Natural killer cell treated with Interleukin-12 subunit alpha and Interleukin-12 subunit beta and Interleukin-15 and Interleukin-18, amount 100 ng/mL, for 72 hours (primary cell): ENCODE data around the gene RESP18. TPM values are rescaled to one million over a fixed set of nuclear protein-coding genes. Genes with fewer than 3 reads are reported as not detected.

Experiments
- ATAC-seq, 2 donors: fragments of 150-1000 bp; cut with Tn5 transposase in 1 of 2; sonication (Bioruptor Pico), chemical (Tn5 transposase) in 1 of 2; 2 replicates each; pipeline ENCODE4 v1.10.0; 2021
- DNase-seq: peaks from one replicate; pipeline ENCODE4 v3.0.0; 2022; ENCODE audit warnings: low spot score
- H3K27ac Mint-ChIP-seq, 2 donors: 1 replicate in 1 of 2; 2 replicates in 1 of 2; pipeline ENCODE4 v1.8.0; 2022; ENCODE audit warnings: mixed read lengths in 2 of 2, mild to moderate bottlenecking in 1 of 2, moderate library complexity in 1 of 2
- H3K27me3 Mint-ChIP-seq, 2 donors: 1 replicate in 1 of 2; 2 replicates in 1 of 2; pipeline ENCODE4 v1.8.0; 2022; ENCODE audit warnings: mixed read lengths in 2 of 2
- H3K36me3 Mint-ChIP-seq: one replicate; pipeline ENCODE4 v1.8.0; 2022; ENCODE audit warnings: mixed read lengths
- H3K4me1 Mint-ChIP-seq, 2 donors: 1 replicate in 1 of 2; 2 replicates in 1 of 2; pipeline ENCODE4 v1.8.0; 2022; ENCODE audit warnings: low read depth in 2 of 2, mixed read lengths in 2 of 2, mild to moderate bottlenecking in 1 of 2
- H3K4me3 Mint-ChIP-seq: one replicate; pipeline ENCODE4 v1.8.0; 2022; ENCODE audit warnings: mixed read lengths
- H3K9me3 Mint-ChIP-seq: 2 replicates; pipeline ENCODE4 v1.8.0; 2022; ENCODE audit warnings: mixed read lengths
- total RNA-seq, 2 donors: library from RNA; stranded (reverse); gene quantifications; one replicate each; pipeline ENCODE4 v1.2.3, GENCODE V29; 2022

RESP18 gene
- total RNA-seq, 2 donors from 2014 or later = not detected

- Mint-ChIP-seq H3K27ac (no peak overlapping the region), H3K4me1 (no peaks in the 10 kb centered on the region), H3K36me3 (no peaks in the 10 kb centered on the region), H3K27me3 (peaks cover 43 to 60% of the 10 kb centered on the region in 2 donors), H3K9me3 (no peaks in the 10 kb centered on the region), H3K4me3 (no peak overlapping the region)
- DNase-seq (peak; percentile 80), ATAC-seq (peak; percentile 80 to 85)
Observed at GRCh38 chr2:219308142-219309101, 24.1 kb downstream of the RESP18 start.

DNA sequence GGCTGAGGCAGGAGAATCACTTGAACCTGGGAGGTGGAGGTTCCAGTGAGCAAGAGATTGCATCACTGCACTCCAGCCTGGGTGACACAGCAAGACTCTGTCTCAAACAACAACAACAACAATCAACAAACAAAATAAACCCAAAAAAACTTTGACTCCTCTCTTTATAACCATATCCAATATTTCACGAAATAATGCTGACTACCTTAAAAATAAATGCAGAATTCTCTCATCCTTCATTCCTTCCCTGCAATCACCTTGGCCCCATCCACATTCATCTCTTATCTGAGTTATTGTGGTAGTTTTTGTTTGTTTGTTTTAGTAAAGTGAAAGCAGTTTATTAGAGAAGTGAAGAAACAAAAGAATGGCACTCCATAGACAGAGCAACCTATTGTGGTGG lies 26.5 kb downstream of the RESP18 start:
- H3K27ac Mint-ChIP-seq = no peak overlapping the region
- H3K4me1 Mint-ChIP-seq = no peaks in the 10 kb centered on the region
- no peak for DNase-seq
- no peaks in the 10 kb centered on the region for H3K36me3 Mint-ChIP-seq
- no peak overlapping the region for H3K4me3 Mint-ChIP-seq
- H3K27me3 Mint-ChIP-seq = peaks cover 52 to 63% of the 10 kb centered on the region in 2 donors
- ATAC-seq = no peak
- no peaks in the 10 kb centered on the region for H3K9me3 Mint-ChIP-seq

DNA sequence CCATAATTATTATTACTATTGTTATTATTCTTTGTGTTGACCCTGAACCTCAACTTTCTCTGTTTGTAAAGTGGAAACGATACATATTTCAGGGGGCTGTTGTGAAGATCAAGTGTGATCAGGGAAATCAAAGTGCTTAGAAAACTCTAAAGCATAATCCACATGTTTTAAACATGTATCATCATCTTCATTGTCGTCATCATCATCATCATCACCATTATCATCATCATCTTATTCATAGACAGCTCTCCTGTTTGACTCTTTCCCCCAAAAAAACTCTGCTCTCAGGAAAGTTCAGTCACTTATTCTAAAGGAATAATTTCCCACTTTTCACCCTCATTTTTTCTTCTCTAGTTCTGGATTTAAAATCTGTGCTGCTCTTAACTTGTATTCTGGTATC lies 28.3 kb downstream of the RESP18 start:
- H3K36me3 Mint-ChIP-seq = no peaks in the 10 kb centered on the region
- H3K4me3 Mint-ChIP-seq = no peak overlapping the region
- H3K9me3 Mint-ChIP-seq = no peaks in the 10 kb centered on the region
- H3K27me3 Mint-ChIP-seq = peaks cover 44 to 51% of the 10 kb centered on the region in 2 donors
- ATAC-seq (no peak), DNase-seq (no peak)
- no peaks in the 10 kb centered on the region for H3K4me1 Mint-ChIP-seq
- no peak overlapping the region for H3K27ac Mint-ChIP-seq

GRCh38 chr2:219302412-219302968 lies 30.1 kb downstream of the RESP18 start:
- ATAC-seq = no peak
- Mint-ChIP-seq H3K36me3 (no peaks in the 10 kb centered on the region), H3K4me3 (no peak overlapping the region), H3K27me3 (peaks cover 36 to 47% of the 10 kb centered on the region in 2 donors), H3K9me3 (no peaks in the 10 kb centered on the region), H3K4me1 (no peaks in the 10 kb centered on the region), H3K27ac (no peak overlapping the region)
- no peak for DNase-seq

- H3K36me3 Mint-ChIP-seq = no peaks in the 10 kb centered on the region
- no peak overlapping the region for H3K27ac Mint-ChIP-seq
Observed at GRCh38 chr2:219300022-219300421, 32.5 kb downstream of the RESP18 start.

DNA sequence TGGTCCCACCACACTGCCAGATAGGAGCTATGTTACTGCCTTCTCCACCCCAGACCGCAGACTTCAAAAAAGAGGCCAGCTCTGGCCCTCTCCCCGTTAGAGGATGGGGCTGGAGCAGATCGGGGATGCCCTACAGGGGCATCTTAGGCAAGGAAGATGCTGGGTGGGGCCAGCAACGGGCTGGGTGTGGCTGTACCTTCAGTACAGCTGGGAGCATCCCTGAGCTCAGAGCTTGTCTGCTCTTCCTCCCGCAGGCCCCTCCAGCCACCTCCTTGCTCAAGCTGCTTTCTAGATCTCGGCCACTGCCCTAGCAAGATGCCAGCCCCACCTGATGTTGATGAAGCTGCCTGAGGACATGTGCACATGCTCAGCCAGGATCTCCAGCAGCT lies 33.2 kb downstream of the RESP18 start:
- DNase-seq = no peak
- Mint-ChIP-seq H3K27ac (no peak overlapping the region), H3K36me3 (no peaks in the 10 kb centered on the region), H3K9me3 (no peaks in the 10 kb centered on the region), H3K27me3 (peaks cover 16 to 19% of the 10 kb centered on the region in 2 donors), H3K4me3 (no peak overlapping the region), H3K4me1 (peaks cover 2 to 6% of the 10 kb centered on the region in 2 donors)
- no peak for ATAC-seq

More at GRCh38 chr2:219300022-219300421, 32.5 kb downstream of the RESP18 start:
- Mint-ChIP-seq H3K4me3 (no peak overlapping the region), H3K9me3 (no peaks in the 10 kb centered on the region), H3K4me1 (peaks cover 0 to 4% of the 10 kb centered on the region in 2 donors), H3K27me3 (peaks cover 22 to 26% of the 10 kb centered on the region in 2 donors)
- ATAC-seq = no peak
- DNase-seq = no peak

DNA sequence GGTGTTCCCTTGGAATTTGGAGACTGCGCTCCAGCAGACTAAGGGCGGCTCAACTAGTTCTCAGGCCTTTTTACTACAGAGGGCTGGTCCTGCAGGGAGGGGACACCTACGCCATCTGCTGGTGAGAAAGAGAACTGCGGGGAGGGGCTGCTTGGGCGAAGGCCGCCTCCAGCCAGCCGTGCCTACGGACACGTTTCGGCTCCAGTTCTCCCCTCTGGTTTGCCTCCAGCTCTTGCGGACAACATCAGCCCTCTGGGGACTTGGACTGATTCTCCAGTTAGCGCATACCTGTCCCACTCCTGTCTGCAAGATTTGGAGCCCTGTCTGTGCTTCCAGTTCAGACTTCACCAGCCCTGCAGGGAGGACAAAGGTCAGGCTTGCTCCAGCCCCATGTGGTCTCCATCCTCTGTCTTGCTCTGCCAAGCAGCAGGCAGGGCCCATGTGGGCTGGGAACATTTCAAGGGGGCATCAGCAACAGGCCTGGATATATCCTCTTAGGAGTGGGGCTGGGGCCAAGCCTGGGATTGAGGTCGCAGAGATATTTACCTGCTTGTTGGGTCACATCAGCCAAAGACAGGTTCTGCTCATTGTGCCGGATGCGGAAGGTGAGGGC lies 33.7 kb downstream of the RESP18 start:
- Mint-ChIP-seq H3K27ac (no peak overlapping the region), H3K27me3 (peaks cover 13 to 16% of the 10 kb centered on the region in 2 donors), H3K36me3 (no peaks in the 10 kb centered on the region), H3K4me1 (peaks cover 6 to 11% of the 10 kb centered on the region in 2 donors), H3K4me3 (no peak overlapping the region), H3K9me3 (no peaks in the 10 kb centered on the region)
- peak; percentile 69 to 73 for ATAC-seq
- peak; percentile 88 for DNase-seq

DNA sequence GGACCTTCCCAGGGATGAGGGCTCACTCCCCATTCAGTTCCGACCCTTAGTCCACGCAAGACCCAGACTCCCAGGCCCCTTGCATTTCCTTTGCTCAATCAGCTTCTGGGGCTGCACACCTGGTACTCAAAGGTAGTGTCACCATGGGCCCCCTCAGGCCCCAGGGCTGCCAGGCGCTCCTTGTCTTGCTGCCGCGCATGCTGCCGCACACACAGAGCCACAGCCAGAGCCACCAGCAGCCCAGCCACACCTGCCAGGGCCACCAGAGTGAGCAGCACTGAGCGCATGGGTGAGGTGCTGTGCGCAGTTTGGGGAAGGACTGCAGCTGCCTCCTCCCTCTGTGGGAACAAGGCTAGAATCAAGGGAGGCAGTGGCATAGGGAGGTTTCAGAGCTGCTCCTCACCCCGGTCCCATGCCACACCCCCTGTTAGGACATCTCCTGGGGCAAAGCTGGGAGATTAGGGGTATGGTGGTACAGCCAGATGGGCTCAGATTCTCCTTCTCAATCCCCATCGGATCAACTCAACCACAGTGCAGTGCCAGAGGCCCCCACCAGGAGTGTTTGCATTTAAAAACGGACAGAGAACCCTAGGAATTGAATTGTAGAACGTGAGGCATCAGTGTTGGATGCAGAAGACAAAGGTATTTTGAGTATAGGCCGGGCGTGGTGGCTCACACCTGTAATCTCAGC lies 34.6 kb downstream of the RESP18 start:
- Mint-ChIP-seq H3K4me3 (no peak overlapping the region), H3K27ac (no peak overlapping the region), H3K9me3 (no peaks in the 10 kb centered on the region), H3K27me3 (peaks cover 9% of the 10 kb centered on the region in 2 donors), H3K4me1 (peaks cover 6 to 12% of the 10 kb centered on the region in 2 donors), H3K36me3 (no peaks in the 10 kb centered on the region)
- no peak for ATAC-seq
- no peak for DNase-seq

DNA sequence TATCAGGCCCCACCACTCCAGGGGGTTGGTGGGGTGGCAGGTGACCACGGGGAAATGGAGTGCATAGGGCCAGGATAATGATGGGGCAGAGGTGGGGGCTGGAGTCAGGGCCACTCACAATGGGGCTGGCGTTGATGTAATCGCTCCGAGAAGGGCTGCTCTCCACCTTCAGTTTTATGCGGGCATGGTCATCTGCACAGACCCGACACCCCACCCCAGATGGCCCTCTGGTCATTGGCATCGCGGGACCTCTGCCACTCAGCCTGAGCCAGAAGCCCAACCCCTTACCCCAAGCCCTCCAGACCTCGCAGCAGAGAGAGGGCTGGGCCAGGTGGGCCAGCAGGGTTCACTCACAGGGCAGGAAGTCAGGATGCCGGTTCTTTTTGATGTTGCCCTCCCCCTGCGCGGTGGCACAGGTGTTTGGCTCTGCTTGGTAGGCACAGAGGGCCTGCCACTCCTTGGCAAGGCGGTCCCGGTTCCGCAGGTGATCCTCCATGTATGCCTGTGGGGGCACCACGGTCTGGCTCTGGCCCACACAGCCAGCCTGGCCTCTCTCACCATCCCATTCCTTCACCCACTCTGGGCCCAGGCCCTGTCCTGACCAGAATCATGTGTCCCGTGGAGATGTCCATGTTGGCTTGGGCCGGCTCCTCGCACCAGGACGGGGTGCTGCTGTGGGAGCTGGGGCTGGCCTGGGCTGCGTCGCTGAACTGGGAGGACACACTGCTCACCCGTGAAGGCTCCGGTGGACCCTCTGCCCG lies 35.7 kb downstream of the RESP18 start:
- ATAC-seq (no peak), DNase-seq (no peak)
- H3K9me3 Mint-ChIP-seq = no peaks in the 10 kb centered on the region
- H3K4me3 Mint-ChIP-seq = no peak overlapping the region
- no peaks in the 10 kb centered on the region for H3K36me3 Mint-ChIP-seq
- H3K4me1 Mint-ChIP-seq = peaks cover 6 to 12% of the 10 kb centered on the region in 2 donors
- H3K27me3 Mint-ChIP-seq = peaks cover 6 to 9% of the 10 kb centered on the region in 2 donors
- no peak overlapping the region for H3K27ac Mint-ChIP-seq

DNA sequence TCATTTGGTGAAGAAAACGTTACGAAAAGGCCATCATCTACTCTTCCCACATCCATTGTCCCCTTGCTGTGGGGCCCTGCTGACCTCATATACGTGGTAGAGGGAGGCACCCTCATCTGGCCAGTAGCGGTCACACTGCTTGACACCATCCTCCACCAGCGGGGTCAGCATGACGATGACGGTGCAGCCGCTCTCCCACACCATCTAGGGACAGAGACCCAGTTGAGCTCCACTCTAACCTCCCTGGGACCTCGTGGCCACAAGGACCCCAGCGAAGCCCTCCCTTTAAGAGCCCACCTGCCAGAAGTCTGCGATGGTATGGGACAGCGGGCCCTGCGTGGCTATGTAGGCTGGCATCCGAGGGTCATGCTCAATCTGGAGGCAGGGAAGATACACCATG lies 36.4 kb downstream of the RESP18 start:
- Mint-ChIP-seq H3K4me1 (peaks cover 6 to 12% of the 10 kb centered on the region in 2 donors), H3K36me3 (no peaks in the 10 kb centered on the region), H3K27ac (no peak overlapping the region), H3K9me3 (no peaks in the 10 kb centered on the region), H3K4me3 (no peak overlapping the region), H3K27me3 (peaks cover 2 to 4% of the 10 kb centered on the region in 2 donors)
- no peak for DNase-seq
- ATAC-seq = no peak

GRCh38 chr2:219294356-219295351 lies 37.9 kb downstream of the RESP18 start:
- no peaks in the 10 kb centered on the region for H3K36me3 Mint-ChIP-seq
- H3K27ac Mint-ChIP-seq = peak overlapping the region; percentile 23 to 51
- peak overlapping the region; percentile 81 for H3K4me3 Mint-ChIP-seq
- ATAC-seq = peak; percentile 94 to 95
- DNase-seq = peak; percentile 90
- no peaks in the 10 kb centered on the region for H3K27me3 Mint-ChIP-seq
- no peaks in the 10 kb centered on the region for H3K9me3 Mint-ChIP-seq
- peaks cover 6 to 12% of the 10 kb centered on the region in 2 donors for H3K4me1 Mint-ChIP-seq

GRCh38 chr2:219293736-219294231 lies 38.8 kb downstream of the RESP18 start:
- H3K27me3 Mint-ChIP-seq = no peaks in the 10 kb centered on the region
- H3K27ac Mint-ChIP-seq = peak overlapping the region; percentile 23 to 51
- H3K4me1 Mint-ChIP-seq = peaks cover 6 to 12% of the 10 kb centered on the region in 2 donors
- H3K9me3 Mint-ChIP-seq = no peaks in the 10 kb centered on the region
- no peaks in the 10 kb centered on the region for H3K36me3 Mint-ChIP-seq
- peak overlapping the region; percentile 81 for H3K4me3 Mint-ChIP-seq
- ATAC-seq (no peak), DNase-seq (no peak)
